ENCODE data around the gene CUTA. TPM values are rescaled to one million over a fixed set of nuclear protein-coding genes. Genes with fewer than 3 reads are reported as not detected.
A peak's percentile ranks its signal among the peaks of the same experiment; 100 is the strongest.

CUTA gene
- total RNA-seq, 4 donors from 2014 or later: 69.9 to 119 (median 93.2) TPM

GRCh38 chr6:33391922-33392594 is 25.8 kb downstream of the CUTA start:
- Histone ChIP-seq H3K4me3 (peak overlapping the region; percentile 55 to 65 (median 58)), H3K9me3 (no peaks in the 10 kb centered on the region), H3K4me1 (peaks cover 4 to 11% of the 10 kb centered on the region in 2 donors), H3K27ac (peak overlapping the region; percentile 85 to 96 (median 94)), H3K36me3 (no peaks in the 10 kb centered on the region), H3K27me3 (no peaks in the 10 kb centered on the region)
- ATAC-seq (no peak), DNase-seq (no peak)
- no peak for TF ChIP-seq CTCF (IDR thresholded peaks at IDR 0.05 in 4 of 5, conservative IDR thresholded peaks at IDR 0.05 in 1 of 5)
- TF ChIP-seq POLR2A (IDR thresholded peaks at IDR 0.05): no peak
- intact Hi-C loops (cut with DNase I; ENCODE audit: low total_unique reads): loop anchor here (1.0 to 5.0 kb wide), 5 partner anchors 18 to 192 kb away; partner anchors contain the start of genes RXRB, SLC39A7 and ZBTB9
- in situ Hi-C loops (cut with MboI; ENCODE audit: low sequenced_read_pairs in 4 of 4): no loop called here

- no peaks in the 10 kb centered on the region for H3K36me3 ChIP-seq
- intact Hi-C loops (cut with DNase I; ENCODE audit: low total_unique reads): loop anchor here (1.0 to 5.0 kb wide), 5 partner anchors 19 to 191 kb away; partner anchors contain the start of genes RXRB, SLC39A7 and ZBTB9
- no peaks in the 10 kb centered on the region for H3K27me3 ChIP-seq
- H3K4me3 ChIP-seq: peak within 1 kb of the TSS; percentile 55 to 65 (median 58)
- H3K9me3 ChIP-seq: no peaks in the 10 kb centered on the region
- peak within 1 kb of the TSS; percentile 85 to 96 (median 94) for H3K27ac ChIP-seq
- H3K4me1 ChIP-seq: peaks cover 4 to 11% of the 10 kb centered on the region in 2 donors
- DNase-seq: peak; percentile 98 to 99
- peak; percentile 98 to 99 for ATAC-seq
- TF ChIP-seq CTCF (IDR thresholded peaks at IDR 0.05 in 4 of 5, conservative IDR thresholded peaks at IDR 0.05 in 1 of 5) (peak; percentile 96 to 98 (median 96)), POLR2A (IDR thresholded peaks at IDR 0.05) (no peak)
- in situ Hi-C loops (cut with MboI; ENCODE audit: low sequenced_read_pairs in 4 of 4): no loop called here
These were observed 26.5 kb downstream of the CUTA start, which contains the start of gene KIFC1 for GRCh38 chr6:33391278-33391921. TSS of gene KIFC1 (plus strand) at chr6:33391823. CDS start at chr6:33391986, 163 bp downstream.

GRCh38 chr6:33390767-33391277 is 27.1 kb downstream of the CUTA start:
- Histone ChIP-seq H3K27me3 (no peaks in the 10 kb centered on the region), H3K36me3 (no peaks in the 10 kb centered on the region), H3K27ac (peak overlapping the region; percentile 85 to 96 (median 94)), H3K9me3 (no peaks in the 10 kb centered on the region), H3K4me1 (peaks cover 4 to 11% of the 10 kb centered on the region in 2 donors), H3K4me3 (peak overlapping the region; percentile 36 to 61 (median 56))
- TF ChIP-seq POLR2A (IDR thresholded peaks at IDR 0.05) (no peak), CTCF (IDR thresholded peaks at IDR 0.05 in 4 of 5, conservative IDR thresholded peaks at IDR 0.05 in 1 of 5) (no peak)
- ATAC-seq (no peak), DNase-seq (no peak)
- intact Hi-C loops (cut with DNase I; ENCODE audit: low total_unique reads) (loop anchor here (1.0 to 5.0 kb wide), 5 partner anchors 19 to 191 kb away; partner anchors contain the start of genes RXRB, SLC39A7 and ZBTB9), in situ Hi-C loops (cut with MboI; ENCODE audit: low sequenced_read_pairs in 4 of 4) (no loop called here)

GRCh38 chr6:33390173-33390572 is 27.7 kb downstream of the CUTA start:
- no peak for ATAC-seq
- Histone ChIP-seq H3K27ac (peak overlapping the region; percentile 85 to 96 (median 94)), H3K36me3 (no peaks in the 10 kb centered on the region), H3K27me3 (no peaks in the 10 kb centered on the region), H3K9me3 (no peaks in the 10 kb centered on the region), H3K4me3 (no peak overlapping the region), H3K4me1 (peaks cover 4 to 11% of the 10 kb centered on the region in 2 donors)
- in situ Hi-C loops (cut with MboI; ENCODE audit: low sequenced_read_pairs in 4 of 4): no loop called here
- TF ChIP-seq POLR2A (IDR thresholded peaks at IDR 0.05) (no peak), CTCF (IDR thresholded peaks at IDR 0.05 in 4 of 5, conservative IDR thresholded peaks at IDR 0.05 in 1 of 5) (no peak)
- intact Hi-C loops (cut with DNase I; ENCODE audit: low total_unique reads): loop anchor here (5.0 kb wide), 1 partner anchor 182 kb away; no protein-coding TSS in a partner anchor
- no peak for DNase-seq

All from gastrocnemius medialis (tissue), 4 donors.